LNCAP (cell line): Measurements from ENCODE around the gene LHPP.

ENCODE experiments used
- TF ChIP-seq, protein P1 (sequence below): fragments of 450-650 bp; IDR thresholded peaks from 2 replicates; pipeline ENCODE4 v1.5.1; 2017; ENCODE audit warnings: mild to moderate bottlenecking

LHPP gene

GRCh38 chr10:124533266-124533665 lies 71.6 kb downstream of the LHPP start:
- TF ChIP-seq, protein P1, sequence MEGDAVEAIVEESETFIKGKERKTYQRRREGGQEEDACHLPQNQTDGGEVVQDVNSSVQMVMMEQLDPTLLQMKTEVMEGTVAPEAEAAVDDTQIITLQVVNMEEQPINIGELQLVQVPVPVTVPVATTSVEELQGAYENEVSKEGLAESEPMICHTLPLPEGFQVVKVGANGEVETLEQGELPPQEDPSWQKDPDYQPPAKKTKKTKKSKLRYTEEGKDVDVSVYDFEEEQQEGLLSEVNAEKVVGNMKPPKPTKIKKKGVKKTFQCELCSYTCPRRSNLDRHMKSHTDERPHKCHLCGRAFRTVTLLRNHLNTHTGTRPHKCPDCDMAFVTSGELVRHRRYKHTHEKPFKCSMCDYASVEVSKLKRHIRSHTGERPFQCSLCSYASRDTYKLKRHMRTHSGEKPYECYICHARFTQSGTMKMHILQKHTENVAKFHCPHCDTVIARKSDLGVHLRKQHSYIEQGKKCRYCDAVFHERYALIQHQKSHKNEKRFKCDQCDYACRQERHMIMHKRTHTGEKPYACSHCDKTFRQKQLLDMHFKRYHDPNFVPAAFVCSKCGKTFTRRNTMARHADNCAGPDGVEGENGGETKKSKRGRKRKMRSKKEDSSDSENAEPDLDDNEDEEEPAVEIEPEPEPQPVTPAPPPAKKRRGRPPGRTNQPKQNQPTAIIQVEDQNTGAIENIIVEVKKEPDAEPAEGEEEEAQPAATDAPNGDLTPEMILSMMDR, result no peak

DNA sequence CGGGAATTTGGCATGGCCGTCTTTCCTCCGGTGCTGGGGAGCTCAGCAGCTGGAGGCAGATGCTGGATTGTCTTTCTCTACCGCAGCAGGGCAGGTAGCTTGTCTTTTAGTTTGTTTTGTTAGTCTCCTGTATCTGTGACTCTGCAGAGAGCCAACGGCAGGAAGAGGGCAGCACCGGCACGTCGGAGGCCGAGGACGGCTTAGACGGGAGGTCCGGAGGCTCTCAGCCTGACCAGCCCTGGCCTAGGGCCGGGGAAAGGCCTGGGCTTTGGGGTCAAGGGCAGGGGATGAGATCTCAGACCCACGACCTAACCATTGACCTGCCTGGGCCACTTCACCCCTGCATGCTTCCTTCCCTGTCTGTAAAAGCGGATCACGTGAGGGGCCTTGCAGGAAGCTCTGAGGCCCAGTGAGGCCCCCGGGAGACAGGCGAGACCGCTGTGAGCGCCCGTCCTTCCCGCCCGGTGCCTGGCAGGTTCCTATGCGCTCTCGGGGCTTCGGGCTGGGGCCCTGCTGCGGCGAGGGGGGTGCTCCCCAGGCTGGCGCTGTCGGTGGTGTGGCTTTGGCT lies 72.7 kb downstream of the LHPP start:
- TF ChIP-seq, protein P1, result no peak

- TF ChIP-seq, protein P1, result no peak
Observed at GRCh38 chr10:124534826-124535601, 73.4 kb downstream of the LHPP start.

GRCh38 chr10:124535731-124536495 lies 74.3 kb downstream of the LHPP start:
- TF ChIP-seq, protein P1, result no peak

DNA sequence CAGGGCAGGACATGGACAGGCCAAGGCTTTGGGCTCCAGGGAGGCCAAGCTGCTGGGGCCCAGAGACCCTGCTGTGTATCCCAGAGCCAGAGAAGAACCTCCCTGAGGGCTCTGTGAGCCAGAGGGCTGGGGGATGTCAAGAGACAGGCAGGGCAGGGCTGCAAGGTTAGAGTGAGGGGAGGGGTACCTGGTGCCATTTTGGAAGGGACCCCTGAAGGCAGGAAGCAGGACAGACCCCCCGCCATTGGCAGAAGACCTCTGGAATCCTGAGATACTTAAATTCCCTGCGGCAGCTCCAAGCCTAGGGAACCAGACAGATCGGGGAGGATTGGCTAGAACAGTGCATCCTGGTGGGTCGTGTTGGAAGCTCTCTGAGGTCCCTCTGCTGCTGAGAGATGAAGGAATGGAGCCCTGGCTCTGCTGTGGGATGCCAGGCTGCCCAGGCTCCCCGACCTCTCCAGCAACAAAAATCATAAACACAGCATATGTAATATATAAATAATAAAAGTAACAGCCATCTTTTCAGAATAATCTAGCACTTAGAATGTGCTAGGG lies 75.0 kb downstream of the LHPP start:
- TF ChIP-seq, protein P1, result no peak

GRCh38 chr10:124537166-124537725 lies 75.6 kb downstream of the LHPP start:
- TF ChIP-seq, protein P1, result no peak

DNA sequence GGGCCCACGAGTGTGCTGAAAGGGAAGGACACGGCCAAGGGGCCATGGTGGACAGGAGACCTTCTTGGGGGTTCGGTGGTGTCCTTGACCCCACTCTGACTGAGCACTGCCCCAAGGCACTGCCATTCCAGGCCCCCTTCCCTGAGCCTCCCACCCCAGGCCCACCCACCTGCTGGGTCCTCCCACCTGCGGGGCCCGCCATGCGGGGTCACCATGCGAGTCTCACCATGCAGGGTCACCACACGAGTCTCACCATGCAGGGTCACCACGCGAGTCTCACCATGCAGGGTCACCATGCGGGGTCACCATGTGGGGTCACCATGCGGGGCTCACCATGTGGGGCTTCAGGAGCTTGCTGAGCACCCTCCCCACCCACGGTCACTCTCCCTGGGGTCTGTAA lies 76.3 kb downstream of the LHPP start:
- TF ChIP-seq, protein P1, result no peak
